ENCODE measurements around the gene ASPSCR1. TPM values are rescaled to one million over a fixed set of nuclear protein-coding genes. Genes with fewer than 3 reads are reported as not detected.

The ASPSCR1 gene
- total and polyA plus RNA-seq, 10 of the 15 experiments (the other 5 are each of a cell fraction or from before 2014, with no cell fraction given), result 1.5 to 48.4 (median 25.4) TPM

- SMC1A ChIA-PET (ENCODE audit: uncharacterized antibody, unreplicated experiment), result no interaction called here
- no peaks in the 10 kb centered on the region for H3K36me3 ChIP-seq (ENCODE audit: control insufficient read depth in 2 of 2, insufficient read depth in 2 of 2, low read length in 1 of 2)
- DNase-seq (ENCODE audit: low read depth, low spot score) (no peak), ATAC-seq (no peak), FAIRE-seq (no peak)
- no peak overlapping the region for H3K4me2 ChIP-seq (ENCODE audit: control insufficient read depth, insufficient read depth)
- RAD21 ChIA-PET (ENCODE audit: unreplicated experiment), result no interaction called here
- POLR2A ChIA-PET, result interaction anchor here (0.8 kb wide), 1 partner anchor 249 kb away, joined by 6 read pairs; no protein-coding TSS in a partner anchor
- peaks cover 5% of the 10 kb centered on the region for H3K79me2 ChIP-seq (ENCODE audit: control insufficient read depth, insufficient read depth, low read length)
- no peak overlapping the region for H3K27ac ChIP-seq (ENCODE audit: control insufficient read depth, insufficient read depth)
- H3K27me3 ChIP-seq (replicated peaks in 1 of 2; ENCODE audit: control insufficient read depth in 2 of 2, insufficient read depth in 2 of 2, low read length in 1 of 2), result no peaks in the 10 kb centered on the region
- CTCF ChIA-PET, result no interaction called here
- H3K9ac ChIP-seq (ENCODE audit: control insufficient read depth, insufficient read depth, low read length), result no peak overlapping the region
- intact Hi-C loops (cut with micrococcal nuclease; ENCODE audit: unreplicated experiment), result no loop called here
- TF ChIP-seq POLR2AphosphoS5 (IDR thresholded peaks at IDR 0.05; ENCODE audit: low read length) (no peak), ELK1 (IDR thresholded peaks at IDR 0.05; ENCODE audit: low read depth, low read length) (no peak)
- no peak overlapping the region for H2AFZ ChIP-seq (ENCODE audit: control insufficient read depth, low read depth, low read length)
- WGBS (ENCODE audit: insufficient coverage, insufficient replicate concordance, low lambda C conversion rate, missing lambda C conversion rate), result 61% methylated on average over 17 of the region's 17 CpGs
- no peak overlapping the region for H3K4me3 ChIP-seq
- in situ Hi-C loops (cut with MboI), result no loop called here
- H4K20me1 ChIP-seq (ENCODE audit: control insufficient read depth, insufficient read depth), result no peaks in the 10 kb centered on the region
- no TSS peak for BruUV-seq (replicated peaks)
- H3K4me1 ChIP-seq (ENCODE audit: control insufficient read depth, insufficient read depth, low read length), result peaks cover 10% of the 10 kb centered on the region
- no peaks in the 10 kb centered on the region for H3K9me3 ChIP-seq (replicated peaks; ENCODE audit: control insufficient read depth, insufficient read depth, low read length)
Measured at GRCh38 chr17:82041144-82041814, 63.9 kb downstream of the ASPSCR1 start.

GRCh38 chr17:82042649-82043048 lies 65.2 kb downstream of the ASPSCR1 start:
- Histone ChIP-seq H3K36me3 (ENCODE audit: control insufficient read depth in 2 of 2, insufficient read depth in 2 of 2, low read length in 1 of 2) (no peaks in the 10 kb centered on the region), H3K27ac (ENCODE audit: control insufficient read depth, insufficient read depth) (no peak overlapping the region), H3K4me1 (ENCODE audit: control insufficient read depth, insufficient read depth, low read length) (peaks cover 4% of the 10 kb centered on the region), H3K9ac (ENCODE audit: control insufficient read depth, insufficient read depth, low read length) (no peak overlapping the region), H4K20me1 (ENCODE audit: control insufficient read depth, insufficient read depth) (no peaks in the 10 kb centered on the region), H2AFZ (ENCODE audit: control insufficient read depth, low read depth, low read length) (no peak overlapping the region), H3K79me2 (ENCODE audit: control insufficient read depth, insufficient read depth, low read length) (no peaks in the 10 kb centered on the region), H3K4me2 (ENCODE audit: control insufficient read depth, insufficient read depth) (no peak overlapping the region), H3K27me3 (replicated peaks in 1 of 2; ENCODE audit: control insufficient read depth in 2 of 2, insufficient read depth in 2 of 2, low read length in 1 of 2) (no peaks in the 10 kb centered on the region), H3K9me3 (replicated peaks; ENCODE audit: control insufficient read depth, insufficient read depth, low read length) (no peaks in the 10 kb centered on the region), H3K4me3 (no peak overlapping the region)
- POLR2A ChIA-PET, result no interaction called here
- no peak for ATAC-seq
- no peak for DNase-seq (ENCODE audit: low read depth, low spot score)
- RAD21 ChIA-PET (ENCODE audit: unreplicated experiment), result no interaction called here
- intact Hi-C loops (cut with micrococcal nuclease; ENCODE audit: unreplicated experiment) (no loop called here), in situ Hi-C loops (cut with MboI) (no loop called here)
- SMC1A ChIA-PET (ENCODE audit: uncharacterized antibody, unreplicated experiment), result no interaction called here
- CTCF ChIA-PET, result no interaction called here
- FAIRE-seq, result no peak
- no TSS peak for BruUV-seq (replicated peaks)
- TF ChIP-seq MXI1 (IDR thresholded peaks at IDR 0.05; ENCODE audit: low read depth, low read length), result no peak
- TF ChIP-seq ZZZ3 (IDR thresholded peaks at IDR 0.05; ENCODE audit: control insufficient read depth, insufficient read length, low read depth), result no peak
- no peak for TF ChIP-seq ZNF274 (IDR thresholded peaks at IDR 0.05; ENCODE audit: insufficient read depth, insufficient read length)
- TF ChIP-seq RBBP5 (conservative IDR thresholded peaks at IDR 0.05), result no peak
- no peak for TF ChIP-seq SUPT20H (IDR thresholded peaks at IDR 0.05; ENCODE audit: borderline replicate concordance, control insufficient read depth, low read depth, low read length)
- WGBS (ENCODE audit: insufficient coverage, insufficient replicate concordance, low lambda C conversion rate, missing lambda C conversion rate), result 22% methylated on average over 9 of the region's 9 CpGs
